ENCODE results near the gene MDC1.

DNA sequence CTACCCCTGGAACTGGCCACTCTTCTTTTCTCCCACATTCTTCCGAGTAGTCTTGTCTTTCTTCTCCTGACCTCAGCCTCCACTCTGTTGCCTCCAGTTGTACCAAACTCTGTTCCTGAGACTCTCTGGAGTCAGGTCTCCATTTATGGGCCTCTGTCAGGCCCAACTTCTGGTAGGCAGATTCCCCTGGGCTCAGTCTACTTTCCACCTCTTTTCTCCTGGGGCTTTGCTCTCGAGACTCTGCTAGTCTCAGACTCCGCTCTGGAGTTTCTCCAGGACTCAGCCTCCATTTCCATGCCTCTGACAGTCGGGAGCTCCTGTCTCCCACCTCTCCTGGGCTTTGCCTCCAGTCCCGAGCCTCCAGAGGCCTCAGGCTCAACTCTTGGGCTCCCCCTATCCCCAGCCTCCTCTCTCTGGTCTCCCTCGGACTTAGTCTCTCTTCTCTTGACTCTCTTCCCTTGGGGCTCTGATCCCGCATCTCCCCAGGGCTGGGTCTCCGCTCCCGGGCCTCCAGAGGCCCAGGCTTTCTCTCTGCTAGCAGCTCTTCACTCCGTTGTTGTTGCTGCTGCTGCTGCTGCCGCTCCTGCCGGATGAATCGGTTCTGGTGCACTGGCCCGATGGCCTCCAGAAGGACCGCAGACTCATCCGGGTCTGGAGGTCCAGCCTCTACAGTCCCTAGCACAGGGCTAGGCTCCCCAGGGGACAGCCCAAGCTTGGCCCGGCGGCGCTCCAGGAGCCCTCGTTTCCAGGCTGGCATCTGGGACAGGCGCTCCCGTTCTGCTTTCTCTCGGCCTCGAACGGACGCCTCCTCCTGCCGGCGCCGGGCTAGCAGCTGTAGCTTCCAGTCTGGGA lies 31.7 kb downstream of the MDC1 start:
- TF ChIP-seq, protein P1, sequence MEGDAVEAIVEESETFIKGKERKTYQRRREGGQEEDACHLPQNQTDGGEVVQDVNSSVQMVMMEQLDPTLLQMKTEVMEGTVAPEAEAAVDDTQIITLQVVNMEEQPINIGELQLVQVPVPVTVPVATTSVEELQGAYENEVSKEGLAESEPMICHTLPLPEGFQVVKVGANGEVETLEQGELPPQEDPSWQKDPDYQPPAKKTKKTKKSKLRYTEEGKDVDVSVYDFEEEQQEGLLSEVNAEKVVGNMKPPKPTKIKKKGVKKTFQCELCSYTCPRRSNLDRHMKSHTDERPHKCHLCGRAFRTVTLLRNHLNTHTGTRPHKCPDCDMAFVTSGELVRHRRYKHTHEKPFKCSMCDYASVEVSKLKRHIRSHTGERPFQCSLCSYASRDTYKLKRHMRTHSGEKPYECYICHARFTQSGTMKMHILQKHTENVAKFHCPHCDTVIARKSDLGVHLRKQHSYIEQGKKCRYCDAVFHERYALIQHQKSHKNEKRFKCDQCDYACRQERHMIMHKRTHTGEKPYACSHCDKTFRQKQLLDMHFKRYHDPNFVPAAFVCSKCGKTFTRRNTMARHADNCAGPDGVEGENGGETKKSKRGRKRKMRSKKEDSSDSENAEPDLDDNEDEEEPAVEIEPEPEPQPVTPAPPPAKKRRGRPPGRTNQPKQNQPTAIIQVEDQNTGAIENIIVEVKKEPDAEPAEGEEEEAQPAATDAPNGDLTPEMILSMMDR (IDR thresholded peaks at IDR 0.05; ENCODE audit: low read depth, low read length, poor library complexity, severe bottlenecking), result peak; percentile 52
- TF ChIP-seq EZH2phosphoT487 (IDR thresholded peaks at IDR 0.05; ENCODE audit: borderline replicate concordance, low read length), result no peak

Measured in DOHH2 (cell line).